Retinal pigment epithelial cell (primary cell): Measurements from ENCODE around the gene EPHA3.

Experiments
- DNase-seq: peaks from one replicate; pipeline ENCODE4 v3.0.0-alpha.2; 2010; ENCODE audit warnings: low read depth
- H3K4me3 ChIP-seq: 2 replicates; pipeline ENCODE4 v1.5.1; 2011; ENCODE audit warnings: mild to moderate bottlenecking, low read length, control low read depth, moderate library complexity
- TF ChIP-seq, protein P1 (sequence below): conservative IDR thresholded peaks from 2 replicates; pipeline ENCODE4 v1.5.1; 2011; ENCODE audit warnings: low read depth, low read length, control low read depth, inconsistent platforms

The EPHA3 gene

DNA sequence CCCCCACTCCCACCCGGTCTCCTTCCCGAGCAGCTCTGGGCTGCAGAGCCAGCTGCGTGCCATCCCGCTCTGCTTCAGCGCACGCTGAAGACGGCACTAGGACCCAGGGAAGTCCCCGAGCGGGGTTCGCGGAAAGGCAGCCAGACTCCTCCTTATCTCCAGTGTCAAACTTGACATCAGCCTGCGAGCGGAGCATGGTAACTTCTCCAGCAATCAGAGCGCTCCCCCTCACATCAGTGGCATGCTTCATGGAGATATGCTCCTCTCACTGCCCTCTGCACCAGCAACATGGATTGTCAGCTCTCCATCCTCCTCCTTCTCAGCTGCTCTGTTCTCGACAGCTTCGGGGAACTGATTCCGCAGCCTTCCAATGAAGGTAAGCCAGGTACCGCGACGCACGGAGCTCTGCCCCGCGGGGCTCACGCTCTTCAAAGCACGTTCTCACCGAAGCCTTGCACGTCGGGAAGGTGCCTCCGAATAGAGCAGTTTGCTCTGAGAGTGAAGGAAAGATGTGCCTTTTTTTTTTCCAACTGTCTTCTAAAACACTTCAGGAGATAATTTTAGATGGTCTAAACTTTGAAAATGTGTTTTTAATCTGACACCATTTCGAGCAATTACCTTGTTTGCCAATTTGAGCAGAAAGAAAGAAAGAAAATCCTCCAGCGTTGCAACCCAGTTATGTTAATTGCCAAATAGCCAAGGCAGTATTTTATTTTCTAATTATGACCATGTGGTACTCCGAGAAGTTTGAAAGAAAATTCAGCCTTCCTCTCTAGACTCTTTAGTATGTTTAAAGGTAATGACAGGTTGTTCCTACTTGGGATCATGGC lies at the start of gene EPHA3:
EPHA3 (plus strand) TSS at position 161 of the 830 bp plus-strand sequence; CDS start at position 289, 128 bp downstream.
- TF ChIP-seq, protein P1, sequence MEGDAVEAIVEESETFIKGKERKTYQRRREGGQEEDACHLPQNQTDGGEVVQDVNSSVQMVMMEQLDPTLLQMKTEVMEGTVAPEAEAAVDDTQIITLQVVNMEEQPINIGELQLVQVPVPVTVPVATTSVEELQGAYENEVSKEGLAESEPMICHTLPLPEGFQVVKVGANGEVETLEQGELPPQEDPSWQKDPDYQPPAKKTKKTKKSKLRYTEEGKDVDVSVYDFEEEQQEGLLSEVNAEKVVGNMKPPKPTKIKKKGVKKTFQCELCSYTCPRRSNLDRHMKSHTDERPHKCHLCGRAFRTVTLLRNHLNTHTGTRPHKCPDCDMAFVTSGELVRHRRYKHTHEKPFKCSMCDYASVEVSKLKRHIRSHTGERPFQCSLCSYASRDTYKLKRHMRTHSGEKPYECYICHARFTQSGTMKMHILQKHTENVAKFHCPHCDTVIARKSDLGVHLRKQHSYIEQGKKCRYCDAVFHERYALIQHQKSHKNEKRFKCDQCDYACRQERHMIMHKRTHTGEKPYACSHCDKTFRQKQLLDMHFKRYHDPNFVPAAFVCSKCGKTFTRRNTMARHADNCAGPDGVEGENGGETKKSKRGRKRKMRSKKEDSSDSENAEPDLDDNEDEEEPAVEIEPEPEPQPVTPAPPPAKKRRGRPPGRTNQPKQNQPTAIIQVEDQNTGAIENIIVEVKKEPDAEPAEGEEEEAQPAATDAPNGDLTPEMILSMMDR: no peak

DNA sequence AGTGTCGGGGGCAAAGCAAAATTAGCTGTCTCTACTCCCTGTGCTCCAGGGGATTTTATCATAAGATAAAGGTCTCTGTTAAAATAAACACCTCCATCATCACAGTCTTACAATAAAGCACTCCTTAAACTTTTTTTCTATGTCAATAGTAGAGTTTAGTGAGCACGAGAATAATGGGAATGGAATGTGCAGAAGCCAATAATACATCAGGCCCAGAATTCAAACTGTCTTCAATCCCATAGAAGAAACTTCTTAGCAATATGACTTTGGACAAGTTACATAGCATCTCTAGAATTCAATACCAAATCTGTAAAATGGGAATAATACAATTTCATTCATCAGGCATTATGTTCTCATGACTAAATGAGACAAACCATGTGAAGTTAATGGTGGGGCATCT lies 49.0 kb upstream of the EPHA3 start:
- TF ChIP-seq, protein P1: no peak
- no peak for DNase-seq
- no peak overlapping the region for H3K4me3 ChIP-seq

More for the DNA sequence above, at the start of gene EPHA3:
- no peak for DNase-seq
- H3K4me3 ChIP-seq: peak within 1 kb of the TSS; percentile 62

DNA sequence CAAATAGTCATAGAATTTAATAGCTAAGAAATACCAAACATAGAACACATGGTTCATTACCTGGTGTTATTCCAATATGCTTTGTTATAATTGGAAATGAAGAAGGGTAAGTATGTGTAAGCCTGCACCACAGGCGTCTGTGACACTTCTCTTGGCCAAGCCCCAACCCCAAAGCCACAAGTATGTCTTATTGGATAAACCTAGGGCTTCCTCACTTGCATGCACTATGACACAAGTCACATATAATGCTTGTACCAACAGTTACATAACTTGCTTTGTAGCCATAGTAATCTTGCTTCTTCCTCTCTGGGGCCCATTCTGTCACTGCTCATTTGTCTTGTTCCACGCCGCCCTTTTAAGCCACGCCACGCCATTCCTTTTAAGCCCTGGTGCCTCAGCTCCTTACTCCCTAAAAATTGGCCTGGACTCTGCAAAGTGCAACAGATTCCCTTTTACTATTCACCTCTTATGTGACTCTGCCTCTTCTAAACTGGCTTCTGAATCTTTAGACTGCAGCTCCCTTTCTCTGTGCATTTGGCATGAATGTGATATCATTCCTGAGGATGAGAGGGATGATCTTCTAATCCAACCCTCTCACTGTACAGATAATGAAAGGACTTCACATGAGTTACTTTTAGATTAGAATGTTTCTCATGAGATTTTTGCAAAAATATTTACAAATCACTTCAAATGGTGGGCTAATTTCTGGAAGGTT lies 48.1 kb upstream of the EPHA3 start:
- no peak overlapping the region for H3K4me3 ChIP-seq
- DNase-seq: no peak
- TF ChIP-seq, protein P1: no peak

DNA sequence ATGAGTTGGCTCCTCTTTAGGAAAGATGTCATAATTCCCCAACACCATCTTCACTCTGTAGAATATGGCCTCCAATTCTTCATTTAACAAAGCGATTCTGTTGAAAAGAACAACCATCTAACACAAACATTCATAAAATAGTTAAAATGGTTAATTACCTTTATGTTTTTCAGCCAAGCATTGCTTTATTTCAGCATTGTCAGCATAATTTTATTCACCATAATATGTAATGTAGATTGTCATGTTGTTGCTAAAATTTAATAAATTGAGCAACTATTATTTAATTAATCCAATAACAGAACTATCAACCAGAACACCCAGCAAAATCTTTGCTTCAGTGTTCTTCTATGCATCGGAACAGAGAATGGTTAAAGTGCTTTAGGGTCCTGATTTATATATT lies 46.2 kb upstream of the EPHA3 start:
- TF ChIP-seq, protein P1: no peak
- H3K4me3 ChIP-seq: no peak overlapping the region
- no peak for DNase-seq

DNA sequence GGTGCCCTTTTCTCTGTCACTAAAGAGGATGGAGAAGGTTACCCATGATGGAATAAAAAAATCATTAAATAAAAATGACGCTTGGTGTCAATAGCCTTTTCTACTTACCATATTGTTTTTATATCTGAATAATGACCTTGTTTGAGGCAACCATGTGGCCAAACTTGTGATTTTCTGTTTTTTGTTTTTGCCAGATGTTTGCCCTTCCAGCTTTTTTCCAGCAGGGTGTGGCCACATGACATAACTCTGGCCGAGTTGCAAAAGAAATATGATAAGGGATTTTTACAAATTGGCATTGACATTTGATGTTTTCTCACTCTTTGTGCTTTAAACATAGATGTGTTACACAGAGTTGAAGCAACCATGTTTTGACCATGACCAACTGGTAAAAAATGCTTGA lies 39.7 kb upstream of the EPHA3 start:
- TF ChIP-seq, protein P1: no peak
- DNase-seq: no peak
- H3K4me3 ChIP-seq: no peak overlapping the region

DNA sequence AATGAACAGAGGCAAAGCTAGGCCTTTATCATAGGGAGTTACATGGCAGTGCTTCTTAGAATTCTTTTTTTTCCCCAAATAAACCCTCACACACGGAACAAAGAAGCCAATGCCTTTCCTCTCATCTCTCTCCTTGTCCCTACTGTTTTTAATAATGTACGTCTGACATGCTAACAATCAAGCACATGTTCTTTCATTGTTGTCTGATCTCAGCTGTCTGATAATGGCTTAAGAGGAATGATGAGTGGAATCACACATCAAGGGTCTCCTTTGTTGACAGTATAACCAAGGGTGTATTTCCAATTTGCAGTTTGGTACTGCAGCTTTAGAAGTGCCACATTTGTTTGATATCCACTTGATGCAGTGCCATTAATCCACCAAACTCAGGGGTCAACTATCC lies 34.8 kb upstream of the EPHA3 start:
- no peak overlapping the region for H3K4me3 ChIP-seq
- TF ChIP-seq, protein P1: no peak
- no peak for DNase-seq
